LoVo (cell line): ENCODE results near the gene SECTM1.
"Not testable (repeated sequence)": the region's sequence is repeated elsewhere in the genome, so short reads cannot be mapped to it uniquely, and the experiment has no call there.

Experiments
- DNase-seq: peaks from one replicate; pipeline ENCODE4 v3.0.0-alpha.2; 2016; ENCODE audit warnings: low spot score

The SECTM1 gene

GRCh38 chr17:82347994-82348393, 14.4 kb upstream of the SECTM1 start:
- DNase-seq: not testable (repeated sequence)

GRCh38 chr17:82346342-82347300, 13.1 kb upstream of the SECTM1 start:
- no peak for DNase-seq

- DNase-seq: no peak
Measured at GRCh38 chr17:82345151-82345976, 11.8 kb upstream of the SECTM1 start.

GRCh38 chr17:82344175-82344907, 10.8 kb upstream of the SECTM1 start:
- DNase-seq: no peak

- DNase-seq: no peak
Measured at GRCh38 chr17:82343560-82343959, 10.0 kb upstream of the SECTM1 start.

GRCh38 chr17:82342361-82343079, 9.0 kb upstream of the SECTM1 start:
- DNase-seq: no peak

- no peak for DNase-seq
Measured at GRCh38 chr17:82339634-82340580, 6.3 kb upstream of the SECTM1 start.

GRCh38 chr17:82338858-82339633, 5.5 kb upstream of the SECTM1 start:
- peak; percentile 81 for DNase-seq

GRCh38 chr17:82334622-82335394, 1.2 kb upstream of the SECTM1 start:
- no peak for DNase-seq

- no peak for DNase-seq
Measured at GRCh38 chr17:82334204-82334621, 647 bp upstream of the SECTM1 start.

- DNase-seq: peak; percentile 42
Measured at GRCh38 chr17:82332669-82333278, 792 bp downstream of the SECTM1 start.

- DNase-seq: no peak
Measured at GRCh38 chr17:82331345-82331939, 2.1 kb downstream of the SECTM1 start.

- peak; percentile 42 for DNase-seq
Measured at GRCh38 chr17:82330322-82331239, 3.0 kb downstream of the SECTM1 start.

- DNase-seq: no peak
Measured at GRCh38 chr17:82329683-82330321, 3.8 kb downstream of the SECTM1 start.

- no peak for DNase-seq
Measured at GRCh38 chr17:82328994-82329507, 4.5 kb downstream of the SECTM1 start.
